ENCODE measurements around the gene ATG9A. TPM values are rescaled to one million over a fixed set of nuclear protein-coding genes. Genes with fewer than 3 reads are reported as not detected.
"Not testable (repeated sequence)": the region's sequence is repeated elsewhere in the genome, so short reads cannot be mapped to it uniquely, and the experiment has no call there.

Gene ATG9A
- total RNA-seq, 2 donors from 2014 or later: 28.5 to 38.5 TPM

GRCh38 chr2:219210196-219210885 is 19.1 kb downstream of the ATG9A start:
- intact Hi-C loops (cut with DNase I): no loop called here

GRCh38 chr2:219209236-219210195 is 19.9 kb downstream of the ATG9A start:
- no peak for DNase-seq (ENCODE audit: low spot score)
- intact Hi-C loops (cut with DNase I): no loop called here

More at GRCh38 chr2:219210196-219210885, 19.1 kb downstream of the ATG9A start:
- no peak for DNase-seq (ENCODE audit: low spot score)

- DNase-seq (ENCODE audit: low spot score): no peak
- intact Hi-C loops (cut with DNase I): no loop called here
Measured at GRCh38 chr2:219207884-219208740, 21.3 kb downstream of the ATG9A start.

- no peak for DNase-seq (ENCODE audit: low spot score)
- intact Hi-C loops (cut with DNase I): no loop called here
Measured at GRCh38 chr2:219207134-219207883, 22.1 kb downstream of the ATG9A start.

GRCh38 chr2:219206328-219207133 is 22.9 kb downstream of the ATG9A start, which contains the start of gene ZFAND2B:
Gene ZFAND2B (plus strand): TSS chr2:219206782. CDS start chr2:219206988, 206 bp downstream.
- intact Hi-C loops (cut with DNase I): no loop called here
- DNase-seq (ENCODE audit: low spot score): peak; percentile 98

- intact Hi-C loops (cut with DNase I): no loop called here
- DNase-seq (ENCODE audit: low spot score): no peak
Measured at GRCh38 chr2:219205981-219206327, 23.5 kb downstream of the ATG9A start.

- DNase-seq (ENCODE audit: low spot score): no peak
- intact Hi-C loops (cut with DNase I): no loop called here
Measured at GRCh38 chr2:219205165-219205538, 24.3 kb downstream of the ATG9A start.

- DNase-seq (ENCODE audit: low spot score): no peak
- intact Hi-C loops (cut with DNase I): no loop called here
Measured at GRCh38 chr2:219204425-219205164, 24.8 kb downstream of the ATG9A start.

GRCh38 chr2:219201331-219201730 is 28.1 kb downstream of the ATG9A start:
- DNase-seq (ENCODE audit: low spot score); intact Hi-C loops (cut with DNase I): not testable (repeated sequence)

GRCh38 chr2:219200502-219201326 is 28.7 kb downstream of the ATG9A start:
- intact Hi-C loops (cut with DNase I); DNase-seq (ENCODE audit: low spot score): not testable (repeated sequence)

GRCh38 chr2:219199470-219200211 is 29.8 kb downstream of the ATG9A start:
- intact Hi-C loops (cut with DNase I): no loop called here
- DNase-seq (ENCODE audit: low spot score): no peak

- intact Hi-C loops (cut with DNase I): no loop called here
- no peak for DNase-seq (ENCODE audit: low spot score)
Measured at GRCh38 chr2:219198974-219199373, 30.5 kb downstream of the ATG9A start.

- intact Hi-C loops (cut with DNase I): no loop called here
- DNase-seq (ENCODE audit: low spot score): no peak
Measured at GRCh38 chr2:219197388-219197787, 32.0 kb downstream of the ATG9A start.

- no peak for DNase-seq (ENCODE audit: low spot score)
- intact Hi-C loops (cut with DNase I): no loop called here
Measured at GRCh38 chr2:219186754-219187456, 42.5 kb downstream of the ATG9A start.

GRCh38 chr2:219184121-219184520 is 45.3 kb downstream of the ATG9A start:
- intact Hi-C loops (cut with DNase I): no loop called here
- DNase-seq (ENCODE audit: low spot score): no peak

All from posterior vena cava (tissue), 2 donors.